ENCODE data around the gene ARHGEF5. TPM values are rescaled to one million over a fixed set of nuclear protein-coding genes. Genes with fewer than 3 reads are reported as not detected.

The ARHGEF5 gene
- total and polyA plus RNA-seq, 10 of the 15 experiments (the other 5 are each of a cell fraction or from before 2014, with no cell fraction given) = 1.6 to 17.2 (median 7.8) TPM

GRCh38 chr7:144391823-144392255, 36.6 kb downstream of the ARHGEF5 start (continued):
- TF ChIP-seq, protein P1, sequence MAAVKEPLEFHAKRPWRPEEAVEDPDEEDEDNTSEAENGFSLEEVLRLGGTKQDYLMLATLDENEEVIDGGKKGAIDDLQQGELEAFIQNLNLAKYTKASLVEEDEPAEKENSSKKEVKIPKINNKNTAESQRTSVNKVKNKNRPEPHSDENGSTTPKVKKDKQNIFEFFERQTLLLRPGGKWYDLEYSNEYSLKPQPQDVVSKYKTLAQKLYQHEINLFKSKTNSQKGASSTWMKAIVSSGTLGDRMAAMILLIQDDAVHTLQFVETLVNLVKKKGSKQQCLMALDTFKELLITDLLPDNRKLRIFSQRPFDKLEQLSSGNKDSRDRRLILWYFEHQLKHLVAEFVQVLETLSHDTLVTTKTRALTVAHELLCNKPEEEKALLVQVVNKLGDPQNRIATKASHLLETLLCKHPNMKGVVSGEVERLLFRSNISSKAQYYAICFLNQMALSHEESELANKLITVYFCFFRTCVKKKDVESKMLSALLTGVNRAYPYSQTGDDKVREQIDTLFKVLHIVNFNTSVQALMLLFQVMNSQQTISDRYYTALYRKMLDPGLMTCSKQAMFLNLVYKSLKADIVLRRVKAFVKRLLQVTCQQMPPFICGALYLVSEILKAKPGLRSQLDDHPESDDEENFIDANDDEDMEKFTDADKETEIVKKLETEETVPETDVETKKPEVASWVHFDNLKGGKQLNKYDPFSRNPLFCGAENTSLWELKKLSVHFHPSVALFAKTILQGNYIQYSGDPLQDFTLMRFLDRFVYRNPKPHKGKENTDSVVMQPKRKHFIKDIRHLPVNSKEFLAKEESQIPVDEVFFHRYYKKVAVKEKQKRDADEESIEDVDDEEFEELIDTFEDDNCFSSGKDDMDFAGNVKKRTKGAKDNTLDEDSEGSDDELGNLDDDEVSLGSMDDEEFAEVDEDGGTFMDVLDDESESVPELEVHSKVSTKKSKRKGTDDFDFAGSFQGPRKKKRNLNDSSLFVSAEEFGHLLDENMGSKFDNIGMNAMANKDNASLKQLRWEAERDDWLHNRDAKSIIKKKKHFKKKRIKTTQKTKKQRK (IDR thresholded peaks at IDR 0.05; ENCODE audit: low read depth, low read length) = no peak
- TF ChIP-seq RAD21 (IDR thresholded peaks at IDR 0.05; ENCODE audit: insufficient read depth, low read depth, low read length) (peak; percentile 98), BRCA1 (IDR thresholded peaks at IDR 0.05; ENCODE audit: low read depth, low read length) (no peak), MXI1 (IDR thresholded peaks at IDR 0.05; ENCODE audit: low read depth, low read length) (no peak), RBBP5 (conservative IDR thresholded peaks at IDR 0.05) (no peak), RAD51 (IDR thresholded peaks at IDR 0.05) (no peak), SMC3 (IDR thresholded peaks at IDR 0.05; ENCODE audit: borderline replicate concordance, low read length) (peak; percentile 93), IRF4 (IDR thresholded peaks at IDR 0.05; ENCODE audit: low read depth, low read length) (no peak), RELA (IDR thresholded peaks at IDR 0.05; ENCODE audit: borderline replicate concordance, partially characterized antibody) (no peak), ZZZ3 (IDR thresholded peaks at IDR 0.05; ENCODE audit: control insufficient read depth, insufficient read length, low read depth) (no peak)
- TF ChIP-seq, protein P2, sequence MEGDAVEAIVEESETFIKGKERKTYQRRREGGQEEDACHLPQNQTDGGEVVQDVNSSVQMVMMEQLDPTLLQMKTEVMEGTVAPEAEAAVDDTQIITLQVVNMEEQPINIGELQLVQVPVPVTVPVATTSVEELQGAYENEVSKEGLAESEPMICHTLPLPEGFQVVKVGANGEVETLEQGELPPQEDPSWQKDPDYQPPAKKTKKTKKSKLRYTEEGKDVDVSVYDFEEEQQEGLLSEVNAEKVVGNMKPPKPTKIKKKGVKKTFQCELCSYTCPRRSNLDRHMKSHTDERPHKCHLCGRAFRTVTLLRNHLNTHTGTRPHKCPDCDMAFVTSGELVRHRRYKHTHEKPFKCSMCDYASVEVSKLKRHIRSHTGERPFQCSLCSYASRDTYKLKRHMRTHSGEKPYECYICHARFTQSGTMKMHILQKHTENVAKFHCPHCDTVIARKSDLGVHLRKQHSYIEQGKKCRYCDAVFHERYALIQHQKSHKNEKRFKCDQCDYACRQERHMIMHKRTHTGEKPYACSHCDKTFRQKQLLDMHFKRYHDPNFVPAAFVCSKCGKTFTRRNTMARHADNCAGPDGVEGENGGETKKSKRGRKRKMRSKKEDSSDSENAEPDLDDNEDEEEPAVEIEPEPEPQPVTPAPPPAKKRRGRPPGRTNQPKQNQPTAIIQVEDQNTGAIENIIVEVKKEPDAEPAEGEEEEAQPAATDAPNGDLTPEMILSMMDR (IDR thresholded peaks at IDR 0.05 in 2 of 3, conservative IDR thresholded peaks at IDR 0.05 in 1 of 3; ENCODE audit: control insufficient read depth in 2 of 3, extremely low read depth in 1 of 3, insufficient read depth in 1 of 3, low read depth in 3 of 3, low read length in 3 of 3) = peak; percentile 56 to 75 (median 71)

Measured in GM12878 (cell line).